ENCODE data around the gene BMX.

Gene BMX

GRCh38 chrX:15500497-15500966 lies at the start of gene BMX:
Gene BMX (plus strand): TSS chrX:15500807. CDS start chrX:15508354, 7,547 bp downstream.
- peak; percentile 45 for DNase-seq

DNA sequence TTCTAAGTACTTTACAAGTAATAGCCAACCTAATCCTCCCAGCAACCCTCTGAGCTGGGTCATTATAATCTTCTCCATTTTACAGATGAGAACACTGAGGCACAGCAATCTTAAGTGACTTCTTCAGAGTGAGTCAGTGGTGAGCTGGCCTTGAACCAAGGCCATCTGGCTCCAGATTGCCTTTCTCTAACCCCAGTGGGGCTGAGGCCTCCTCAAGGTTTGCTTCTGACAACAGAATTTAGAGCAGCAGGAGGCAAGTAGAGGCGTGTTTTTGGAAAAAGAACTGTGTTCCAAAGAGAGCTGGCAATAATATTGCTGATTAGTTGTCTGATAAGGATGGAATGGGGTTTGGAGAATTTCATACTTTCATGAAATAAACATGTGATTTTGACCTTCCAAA lies 48.7 kb upstream of the BMX start:
- DNase-seq: no peak

- DNase-seq: no peak
Observed at GRCh38 chrX:15464704-15465103, 35.9 kb upstream of the BMX start.

- DNase-seq: no peak
Observed at GRCh38 chrX:15465347-15465746, 35.3 kb upstream of the BMX start.

GRCh38 chrX:15465896-15466651 lies 34.5 kb upstream of the BMX start:
- DNase-seq: no peak

- no peak for DNase-seq
Observed at GRCh38 chrX:15468036-15468435, 32.6 kb upstream of the BMX start.

GRCh38 chrX:15469613-15470012 lies 31.0 kb upstream of the BMX start:
- DNase-seq: no peak

GRCh38 chrX:15471028-15471427 lies 29.6 kb upstream of the BMX start:
- peak; percentile 53 for DNase-seq

- no peak for DNase-seq
Observed at GRCh38 chrX:15472531-15472930, 28.1 kb upstream of the BMX start.

DNA sequence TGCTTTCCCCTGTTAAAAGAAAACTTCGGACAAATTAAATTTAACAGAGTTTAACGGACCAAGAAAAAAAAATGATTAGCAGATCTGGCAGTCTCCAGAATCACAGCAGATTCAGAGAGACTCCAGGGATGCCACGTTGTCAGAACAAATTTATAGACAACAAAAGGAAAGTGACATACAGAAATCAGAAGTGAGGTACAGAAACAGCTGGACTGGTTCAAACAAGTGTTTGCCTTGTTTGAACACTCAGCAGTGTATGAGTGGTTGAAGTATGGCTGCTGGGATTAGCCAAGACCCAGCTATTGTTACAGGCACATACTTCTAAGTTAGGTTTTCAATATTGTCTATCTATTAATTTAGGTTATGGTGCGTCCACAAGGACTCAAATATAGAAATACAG lies 26.6 kb upstream of the BMX start:
- DNase-seq: no peak

- no peak for DNase-seq
Observed at GRCh38 chrX:15475021-15475420, 25.6 kb upstream of the BMX start.

DNA sequence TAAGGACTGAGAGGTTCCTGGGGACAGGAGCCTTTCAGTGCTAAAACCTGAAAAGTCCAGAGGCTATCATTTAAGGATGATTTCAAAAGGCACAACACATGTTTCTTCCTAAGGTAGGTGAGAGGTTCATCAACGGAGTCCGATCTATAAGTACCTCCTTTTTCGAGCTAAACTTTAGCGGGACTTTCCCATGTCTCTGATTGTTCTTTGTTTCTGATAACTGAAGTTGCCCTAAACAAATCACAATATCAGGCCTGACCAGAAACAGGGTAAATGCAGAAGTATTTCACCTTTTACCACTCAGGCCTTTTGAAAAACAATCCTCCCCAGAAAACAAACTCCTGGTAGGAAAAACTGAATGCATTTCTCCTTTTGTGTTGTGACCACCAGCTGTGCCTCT lies 25.1 kb upstream of the BMX start:
- DNase-seq: no peak

DNA sequence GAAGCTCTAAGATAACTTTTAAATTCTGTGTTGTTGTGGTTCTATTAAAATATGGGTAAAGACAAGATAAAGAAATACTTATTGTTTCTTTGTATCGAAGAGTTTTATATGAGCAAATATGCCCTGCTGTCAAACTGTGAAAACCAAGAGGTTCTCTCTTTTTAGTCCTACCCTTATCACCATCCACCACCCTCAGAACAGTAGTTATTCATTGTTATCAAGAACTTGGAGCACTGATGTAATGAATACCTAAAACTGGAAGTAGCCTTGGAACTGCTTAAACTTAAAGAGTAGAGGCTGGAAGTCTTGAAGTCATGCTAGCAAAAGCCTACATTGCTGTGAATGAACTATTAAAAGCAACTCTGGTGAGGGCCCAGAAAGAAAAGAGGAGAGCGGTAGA lies 16.7 kb upstream of the BMX start:
- no peak for DNase-seq

DNA sequence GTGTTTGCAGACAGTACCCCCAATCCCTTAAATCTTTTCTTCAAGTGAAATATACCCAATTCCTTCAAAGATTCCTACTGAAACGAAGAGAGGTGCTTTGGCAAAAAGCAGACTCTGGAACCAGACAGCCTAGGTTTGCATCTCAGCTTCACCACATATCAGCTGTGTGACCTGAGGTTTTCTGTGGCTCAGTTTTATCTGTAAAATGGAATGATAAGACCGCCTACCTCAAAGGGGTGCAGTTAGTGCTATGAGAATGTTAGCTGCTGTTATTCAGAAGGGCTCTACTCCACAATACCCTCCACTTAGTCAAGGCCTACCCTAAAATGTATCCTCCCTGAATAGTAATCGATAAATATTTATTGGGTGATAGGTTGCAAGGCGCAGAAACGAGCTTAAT lies 8.1 kb upstream of the BMX start:
- DNase-seq: no peak

GRCh38 chrX:15493118-15493962 lies 7.3 kb upstream of the BMX start, which contains the start of gene PIR:
Gene PIR (minus strand): TSS chrX:15493333. CDS start chrX:15491257, 2,076 bp downstream.
- peak; percentile 73 for DNase-seq

DNA sequence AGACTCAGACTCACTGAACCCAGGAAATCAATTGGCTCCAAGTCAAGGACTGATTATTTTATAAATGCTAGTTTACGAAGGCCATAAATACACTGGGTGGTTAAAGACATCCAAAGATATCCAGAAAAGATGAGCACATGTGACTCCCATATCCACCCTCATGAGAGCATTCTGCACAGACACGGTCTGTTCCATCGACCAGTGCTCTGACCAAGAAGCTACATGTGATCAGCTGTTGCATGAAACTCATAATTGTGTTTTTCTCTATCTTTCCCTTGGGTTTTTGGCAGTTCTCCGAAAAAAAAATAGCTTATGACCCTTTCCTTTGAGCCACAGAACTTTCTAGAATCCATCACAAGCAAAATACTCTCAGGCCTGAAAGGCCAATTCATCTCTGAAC lies 4.8 kb upstream of the BMX start:
- DNase-seq: no peak

GRCh38 chrX:15496824-15497223 lies 3.8 kb upstream of the BMX start:
- no peak for DNase-seq

GRCh38 chrX:15497865-15498264 lies 2.7 kb upstream of the BMX start:
- DNase-seq: peak; percentile 48

DNA sequence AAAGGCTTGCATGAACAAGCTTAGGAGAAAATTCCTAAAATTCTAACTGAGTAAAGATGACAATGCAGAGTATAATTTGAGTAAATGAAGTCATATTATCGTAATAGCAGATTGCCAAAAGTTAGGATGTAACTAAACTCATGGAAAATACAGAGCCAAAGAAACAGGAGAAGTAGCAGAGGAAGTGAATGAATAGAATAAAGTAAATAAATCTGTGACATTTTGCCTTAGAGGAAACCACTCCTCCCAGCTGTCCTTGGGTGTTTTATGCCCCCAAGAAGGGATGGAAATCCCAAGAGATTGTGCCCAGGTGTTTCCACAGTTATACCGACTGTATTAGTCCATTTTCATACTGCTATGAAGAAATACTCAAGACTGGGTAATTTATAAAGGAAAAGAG lies 1.9 kb upstream of the BMX start:
- no peak for DNase-seq

GRCh38 chrX:15499976-15500375 lies 631 bp upstream of the BMX start:
- no peak for DNase-seq

DNA sequence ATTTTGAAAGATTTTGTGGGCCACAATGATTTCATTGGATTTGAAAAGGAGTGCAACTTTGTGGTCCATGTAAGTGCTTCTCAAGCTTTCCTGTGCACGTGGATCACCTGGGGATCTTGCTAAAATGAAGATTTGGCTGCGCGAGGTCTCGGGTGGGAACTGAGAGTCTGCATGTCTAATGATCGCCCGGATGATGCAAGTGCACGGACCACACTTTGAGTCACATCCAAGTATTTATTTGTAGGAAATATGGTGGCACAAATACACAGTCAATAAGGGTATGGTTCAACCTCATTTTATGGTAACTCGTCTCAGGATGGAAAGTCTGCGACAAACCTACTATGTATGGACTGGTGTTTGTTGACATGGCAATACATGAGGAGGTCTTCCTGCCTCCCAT lies 899 bp downstream of the BMX start:
- no peak for DNase-seq

GRCh38 chrX:15504661-15505060 lies 4.1 kb downstream of the BMX start:
- DNase-seq: no peak

DNA sequence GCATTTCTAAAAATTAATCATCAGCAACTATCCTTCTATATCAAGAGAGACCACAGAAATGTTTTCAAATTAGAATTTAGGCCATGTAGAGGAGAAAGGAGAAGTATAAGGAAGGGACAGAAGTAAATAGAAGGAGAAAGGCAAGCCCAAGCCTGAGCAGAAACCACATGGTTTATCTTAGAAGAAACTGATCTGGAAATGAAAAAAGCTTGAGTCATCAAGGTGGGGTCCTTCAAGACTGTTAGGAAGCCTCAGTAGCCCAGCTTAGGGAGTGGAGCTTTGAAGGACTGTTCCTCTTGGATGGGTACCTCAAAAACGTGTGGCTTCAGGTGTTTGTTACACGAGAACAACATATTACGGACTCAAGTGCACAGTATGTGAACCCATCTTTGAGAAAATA lies 4.5 kb downstream of the BMX start:
- DNase-seq: no peak

GRCh38 chrX:15507005-15507404 lies 6.4 kb downstream of the BMX start:
- no peak for DNase-seq

All from right forelimb (tissue), 1 donor.